ENCODE data around the gene CYP46A1. TPM values are rescaled to one million over a fixed set of nuclear protein-coding genes. Genes with fewer than 3 reads are reported as not detected.

Gene CYP46A1
- total and polyA plus RNA-seq, 8 donors: 1.0 to 5.2 (median 1.8) TPM

DNA sequence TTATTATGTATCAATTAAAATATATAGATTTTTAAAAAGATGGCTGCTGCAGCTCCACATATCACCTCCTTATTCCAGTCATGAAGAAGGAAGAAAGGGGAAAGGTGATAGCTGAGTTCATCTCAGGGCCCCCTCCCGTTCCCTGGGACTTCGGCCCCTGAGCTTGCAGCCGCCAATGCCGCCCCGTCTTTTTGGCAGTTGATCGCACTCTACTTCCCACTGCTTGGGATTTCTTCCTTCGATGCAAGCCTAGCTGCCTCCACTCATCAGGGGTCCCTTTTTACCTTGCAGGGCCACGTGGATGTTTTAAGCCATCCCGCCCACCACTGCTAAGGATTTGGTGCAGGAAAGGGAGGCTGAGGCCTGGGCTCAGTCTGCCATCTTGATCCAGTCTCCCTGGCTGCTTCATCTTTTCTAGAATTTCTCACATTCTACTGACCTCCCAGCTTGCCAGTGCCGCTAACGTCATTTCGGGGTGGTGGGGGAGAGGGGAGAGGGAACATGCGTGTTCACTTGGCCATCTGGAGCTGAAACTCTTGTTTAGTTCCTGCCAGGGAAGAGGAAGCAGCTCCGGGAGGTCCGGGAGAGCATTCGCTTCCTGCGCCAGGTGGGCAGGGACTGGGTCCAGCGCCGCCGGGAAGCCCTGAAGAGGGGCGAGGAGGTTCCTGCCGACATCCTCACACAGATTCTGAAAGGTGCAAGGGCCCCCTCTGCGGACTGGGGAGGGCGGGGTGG lies 31.3 kb downstream of the CYP46A1 start:
- no peak for ATAC-seq

DNA sequence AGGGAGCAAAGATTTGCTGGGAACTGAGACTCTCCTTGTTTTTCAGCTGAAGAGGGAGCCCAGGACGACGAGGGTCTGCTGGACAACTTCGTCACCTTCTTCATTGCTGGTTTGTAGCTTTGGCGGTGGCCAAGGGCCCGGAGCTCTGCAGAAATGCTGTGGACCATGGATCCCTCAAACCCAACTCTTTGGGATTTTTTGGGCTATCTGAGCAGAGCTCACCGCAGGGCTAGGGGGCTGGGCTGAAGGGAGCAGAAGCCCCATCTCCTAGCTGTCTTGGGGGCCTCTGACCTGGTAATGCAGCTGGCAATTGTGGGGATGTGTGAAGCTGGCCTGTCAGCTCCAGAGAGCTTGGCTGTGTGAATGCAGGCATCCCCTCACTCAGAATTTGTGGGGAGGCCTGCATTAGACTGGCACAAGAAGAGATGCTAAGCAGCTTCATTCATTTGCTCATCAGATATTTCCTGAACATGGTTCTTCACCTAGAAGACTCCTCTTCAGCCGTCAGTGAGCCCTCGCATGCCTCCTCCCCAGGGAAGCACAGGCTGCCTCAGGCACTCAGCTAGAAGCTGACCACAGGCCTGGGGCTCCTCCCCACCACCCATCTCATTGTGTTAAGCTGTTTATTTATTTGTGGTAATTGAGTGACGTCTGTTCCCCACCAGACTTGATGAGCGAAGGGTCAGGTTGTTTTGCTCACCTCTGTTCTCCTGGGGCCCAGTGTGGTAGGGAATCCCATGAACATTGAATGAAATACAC lies 32.2 kb downstream of the CYP46A1 start:
- DNase-seq: no peak
- H3K27me3 ChIP-seq: no peaks in the 10 kb centered on the region
- intact Hi-C loops (cut with DNase I): no loop called here
- no peak overlapping the region for H3K27ac ChIP-seq
- H3K36me3 ChIP-seq: no peaks in the 10 kb centered on the region
- FAIRE-seq: no peak
- H3K9me3 ChIP-seq: no peaks in the 10 kb centered on the region
- no peak overlapping the region for H3K4me3 ChIP-seq
- no peak for ATAC-seq
- WGBS, 2 donors: 84 to 91% methylated on average over 10 of the region's 10 CpGs
- TF ChIP-seq, protein P1, sequence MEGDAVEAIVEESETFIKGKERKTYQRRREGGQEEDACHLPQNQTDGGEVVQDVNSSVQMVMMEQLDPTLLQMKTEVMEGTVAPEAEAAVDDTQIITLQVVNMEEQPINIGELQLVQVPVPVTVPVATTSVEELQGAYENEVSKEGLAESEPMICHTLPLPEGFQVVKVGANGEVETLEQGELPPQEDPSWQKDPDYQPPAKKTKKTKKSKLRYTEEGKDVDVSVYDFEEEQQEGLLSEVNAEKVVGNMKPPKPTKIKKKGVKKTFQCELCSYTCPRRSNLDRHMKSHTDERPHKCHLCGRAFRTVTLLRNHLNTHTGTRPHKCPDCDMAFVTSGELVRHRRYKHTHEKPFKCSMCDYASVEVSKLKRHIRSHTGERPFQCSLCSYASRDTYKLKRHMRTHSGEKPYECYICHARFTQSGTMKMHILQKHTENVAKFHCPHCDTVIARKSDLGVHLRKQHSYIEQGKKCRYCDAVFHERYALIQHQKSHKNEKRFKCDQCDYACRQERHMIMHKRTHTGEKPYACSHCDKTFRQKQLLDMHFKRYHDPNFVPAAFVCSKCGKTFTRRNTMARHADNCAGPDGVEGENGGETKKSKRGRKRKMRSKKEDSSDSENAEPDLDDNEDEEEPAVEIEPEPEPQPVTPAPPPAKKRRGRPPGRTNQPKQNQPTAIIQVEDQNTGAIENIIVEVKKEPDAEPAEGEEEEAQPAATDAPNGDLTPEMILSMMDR (IDR thresholded peaks at IDR 0.05): no peak
- no peaks in the 10 kb centered on the region for H3K4me1 ChIP-seq

More for the DNA sequence above, 31.3 kb downstream of the CYP46A1 start:
- no peaks in the 10 kb centered on the region for H3K9me3 ChIP-seq
- no peaks in the 10 kb centered on the region for H3K27me3 ChIP-seq
- H3K27ac ChIP-seq: no peak overlapping the region
- H3K36me3 ChIP-seq: no peaks in the 10 kb centered on the region
- H3K4me3 ChIP-seq: no peak overlapping the region
- no peaks in the 10 kb centered on the region for H3K4me1 ChIP-seq
- intact Hi-C loops (cut with DNase I): no loop called here
- FAIRE-seq: no peak
- TF ChIP-seq, protein P1 (IDR thresholded peaks at IDR 0.05): no peak
- 85 to 91% methylated on average over 24 of the region's 24 CpGs for WGBS, 2 donors
- DNase-seq: no peak

DNA sequence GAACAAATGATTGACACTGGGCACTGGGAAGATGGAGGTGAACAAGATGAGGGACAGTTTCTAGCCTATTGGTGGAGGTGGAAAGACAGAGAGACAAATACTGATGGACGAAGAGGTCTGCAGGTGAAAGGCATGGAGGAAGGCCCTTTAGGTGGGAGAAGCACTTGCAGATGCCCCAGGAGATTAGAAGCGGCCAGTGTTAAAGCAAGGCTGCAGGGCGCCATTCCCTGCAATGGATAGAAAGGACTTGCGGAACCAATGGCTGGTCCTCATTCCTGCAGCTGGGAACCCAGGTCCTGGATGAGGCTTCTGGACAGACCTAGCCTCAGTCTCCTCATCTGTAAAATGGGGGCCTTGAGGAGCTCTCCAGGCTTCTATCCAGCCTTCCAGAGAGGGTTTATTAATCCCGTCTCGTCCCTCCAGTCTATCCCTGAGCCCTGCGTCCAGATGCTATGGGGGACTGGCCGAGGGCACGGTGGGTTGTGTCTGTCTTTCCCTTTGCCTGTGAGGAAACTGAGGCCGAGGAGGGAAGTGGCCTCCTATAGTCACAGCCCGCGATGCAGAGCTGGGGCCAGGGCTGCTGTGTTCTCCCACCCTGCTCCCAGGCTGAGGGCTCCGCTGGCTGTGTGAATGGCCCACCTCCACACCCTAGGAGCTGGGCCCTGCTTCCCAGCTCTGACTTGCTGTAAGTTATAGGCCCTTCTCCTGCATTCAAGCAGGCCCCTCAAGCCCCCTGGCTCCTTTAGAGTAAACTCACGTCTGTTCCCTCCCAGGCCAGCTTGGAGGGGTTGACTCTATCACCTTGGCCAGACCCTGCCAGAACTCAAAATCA lies 33.0 kb downstream of the CYP46A1 start:
- Histone ChIP-seq H3K9me3 (no peaks in the 10 kb centered on the region), H3K4me3 (no peak overlapping the region), H3K27me3 (no peaks in the 10 kb centered on the region), H3K4me1 (no peaks in the 10 kb centered on the region), H3K36me3 (no peaks in the 10 kb centered on the region), H3K27ac (no peak overlapping the region)
- intact Hi-C loops (cut with DNase I): no loop called here
- DNase-seq (no peak), ATAC-seq (no peak), FAIRE-seq (no peak)
- 91 to 98% methylated on average over 14 of the region's 14 CpGs for WGBS, 2 donors
- TF ChIP-seq, protein P1 (IDR thresholded peaks at IDR 0.05): no peak

DNA sequence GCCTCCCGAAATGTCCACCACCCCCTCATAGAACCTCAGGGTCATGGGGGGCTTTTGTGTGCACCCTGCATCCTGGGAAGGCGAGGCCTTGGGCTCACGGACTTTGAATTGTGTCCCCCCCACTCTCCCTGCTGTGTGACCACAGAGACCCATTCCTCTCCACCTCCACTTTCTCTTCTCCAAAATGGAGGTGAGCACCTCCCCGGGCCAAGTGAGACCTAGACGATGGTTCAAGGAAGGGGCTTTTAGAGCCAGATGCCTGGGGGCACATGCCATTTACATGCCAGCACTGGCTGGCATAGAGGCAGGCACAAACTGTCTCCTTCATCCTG lies 33.5 kb downstream of the CYP46A1 start:
- Histone ChIP-seq H3K9me3 (no peaks in the 10 kb centered on the region), H3K4me3 (no peak overlapping the region), H3K27ac (no peak overlapping the region), H3K4me1 (no peaks in the 10 kb centered on the region), H3K36me3 (no peaks in the 10 kb centered on the region), H3K27me3 (no peaks in the 10 kb centered on the region)
- TF ChIP-seq, protein P1 (IDR thresholded peaks at IDR 0.05): no peak
- WGBS, 2 donors: 84 to 87% methylated on average over 5 of the region's 5 CpGs
- DNase-seq (no peak), ATAC-seq (no peak), FAIRE-seq (no peak)
- intact Hi-C loops (cut with DNase I): no loop called here
